ENCODE measurements around the gene NTNG1. TPM values are rescaled to one million over a fixed set of nuclear protein-coding genes. Genes with fewer than 3 reads are reported as not detected.

NTNG1 gene
- total RNA-seq, result 3.6 and 6.3 TPM in 2 replicates

DNA sequence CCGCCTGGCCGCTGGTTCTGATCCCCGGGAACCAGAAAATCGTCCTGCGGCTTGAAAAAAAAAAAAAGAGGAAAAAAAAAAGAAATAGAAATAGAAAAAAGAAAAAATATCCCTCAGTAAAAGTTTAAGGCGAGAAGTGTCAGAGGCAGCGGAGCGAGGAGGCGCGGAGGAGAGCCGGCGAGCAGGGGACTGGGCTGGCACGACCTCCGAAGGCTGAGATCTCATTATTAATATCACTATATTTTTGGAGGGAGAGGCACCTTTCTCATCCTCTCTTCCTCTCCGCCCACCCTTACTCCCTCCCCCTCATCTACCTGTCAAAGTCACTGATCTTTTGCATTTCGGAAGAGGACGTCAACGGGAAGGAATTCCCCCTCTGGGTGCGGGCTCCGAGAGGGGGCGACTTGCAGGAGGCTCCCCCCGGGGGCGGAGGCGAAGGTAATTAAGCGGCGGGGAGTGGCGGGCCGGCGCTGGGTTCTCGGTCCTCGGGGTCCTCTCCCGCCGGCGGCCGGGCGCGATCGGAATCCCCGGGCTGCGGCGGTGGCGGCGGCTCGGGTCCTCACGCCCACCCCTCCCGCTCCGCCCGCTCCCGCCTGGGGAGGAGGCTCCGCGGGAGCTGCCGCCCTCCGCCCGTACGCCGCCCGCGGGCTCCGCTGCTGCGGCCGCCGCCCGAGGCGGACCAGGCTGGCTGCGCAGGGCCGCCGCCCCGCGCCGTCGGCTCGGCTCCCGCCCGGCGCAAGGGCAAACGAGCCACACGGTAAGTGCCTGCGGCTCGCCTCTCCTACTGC lies at the start of gene NTNG1:
TSS of gene NTNG1 (plus strand) at position 337 of the 788 bp plus-strand sequence.

Other genes starting within 250 kb of the NTNG1 start
- 9.0 and 10.1 TPM in 2 replicates for gene PRMT6, start 84.4 kb upstream of the NTNG1 start, total RNA-seq